COR-L47 (cell line): ENCODE data around the gene SNRPB.

Source experiments
- DNase-seq: peaks from one replicate; lab custom pipeline; 2025; lab: John Stamatoyannopoulos, UW

The SNRPB gene

DNA sequence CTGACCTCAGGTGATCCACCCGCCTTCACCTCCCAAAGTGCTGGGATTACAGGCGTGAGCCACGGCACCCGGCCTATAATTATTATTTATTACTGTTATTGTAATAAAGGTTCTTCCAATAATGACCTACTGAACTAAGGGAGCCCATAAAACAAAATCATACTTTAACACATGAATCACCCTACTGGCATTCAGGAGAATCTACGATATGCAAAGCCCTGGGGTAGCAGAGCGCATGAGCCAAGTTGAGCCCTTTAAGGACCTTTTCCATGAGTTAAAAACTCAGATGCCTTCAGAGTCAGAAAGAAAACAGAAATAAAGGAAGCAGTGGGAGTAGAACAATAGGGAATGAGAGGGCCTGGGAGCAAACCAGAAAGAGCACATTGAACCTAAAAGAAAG, 41.5 kb downstream of the SNRPB start:
- DNase-seq: no peak

DNA sequence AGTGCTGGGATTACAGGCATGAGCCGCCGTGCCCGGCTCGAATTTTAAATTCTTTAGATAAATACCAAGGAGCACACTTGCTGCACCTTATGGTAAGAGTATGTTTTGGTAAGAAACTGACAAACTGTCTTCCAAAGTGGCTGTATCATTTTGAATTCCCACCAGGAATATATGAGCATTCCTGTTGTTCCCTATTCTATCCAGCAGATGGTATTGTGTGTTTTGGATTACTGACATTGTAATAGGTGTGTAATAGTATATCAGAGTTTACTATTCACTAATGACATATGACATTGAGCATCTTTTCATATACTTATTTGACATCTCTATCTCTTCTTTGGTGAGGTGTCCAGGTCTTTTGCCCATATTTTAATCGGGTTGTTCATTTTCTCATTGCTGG, 49.3 kb downstream of the SNRPB start:
- DNase-seq: no peak

DNA sequence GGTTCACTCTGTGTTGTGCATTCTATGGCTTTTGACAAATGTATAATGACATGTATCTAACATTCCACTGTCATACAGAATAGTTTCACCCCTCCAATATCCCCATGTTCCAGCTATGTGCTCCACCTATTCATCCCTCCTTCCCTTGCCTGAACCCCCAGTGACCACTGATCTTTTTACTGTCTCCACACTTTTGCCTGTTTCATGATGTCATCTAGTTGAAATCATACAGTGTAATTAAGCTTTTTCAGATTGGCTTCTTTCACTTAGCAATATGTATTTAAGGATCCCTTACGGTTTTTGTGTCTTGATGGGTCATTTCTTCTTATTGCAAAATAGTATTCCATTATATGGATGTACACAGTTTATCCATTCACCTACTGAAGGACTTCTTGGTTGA, 50.1 kb downstream of the SNRPB start:
- DNase-seq: no peak

DNA sequence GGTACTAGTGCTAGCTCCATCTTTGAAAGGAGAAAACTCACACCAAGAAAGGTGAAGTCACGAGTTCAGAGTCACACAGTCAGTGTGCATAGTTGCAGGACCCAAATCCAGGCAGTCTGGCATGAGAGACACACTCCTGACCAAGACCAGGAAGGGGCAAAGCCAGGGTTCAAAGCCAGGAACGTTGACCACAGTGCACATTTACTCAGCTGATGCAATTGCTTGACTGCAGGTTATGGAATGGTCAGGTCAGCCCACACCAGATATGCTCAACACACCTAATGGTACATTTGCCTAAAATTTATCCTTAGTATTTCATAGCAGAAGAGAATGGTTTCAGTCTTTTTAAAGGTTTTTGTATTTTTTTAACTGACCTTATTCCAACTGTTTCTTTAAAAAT, 52.2 kb downstream of the SNRPB start:
- DNase-seq: no peak

DNA sequence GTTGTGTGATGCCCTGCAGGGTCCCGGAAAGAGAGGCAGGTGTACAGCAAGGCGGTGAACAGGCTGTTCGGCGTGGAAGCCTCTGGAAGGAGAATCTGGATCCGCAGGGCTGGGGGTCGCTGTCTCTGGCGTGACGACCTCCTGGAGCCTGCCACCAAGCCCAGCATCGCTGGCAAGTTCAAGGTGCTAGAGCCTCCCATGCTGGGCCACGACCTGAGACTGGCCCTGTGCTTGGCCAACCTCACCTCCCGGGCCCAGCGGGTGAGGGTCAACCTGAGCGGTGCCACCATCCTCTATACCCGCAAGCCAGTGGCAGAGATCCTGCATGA, 53.4 kb downstream of the SNRPB start:
- no peak for DNase-seq

DNA sequence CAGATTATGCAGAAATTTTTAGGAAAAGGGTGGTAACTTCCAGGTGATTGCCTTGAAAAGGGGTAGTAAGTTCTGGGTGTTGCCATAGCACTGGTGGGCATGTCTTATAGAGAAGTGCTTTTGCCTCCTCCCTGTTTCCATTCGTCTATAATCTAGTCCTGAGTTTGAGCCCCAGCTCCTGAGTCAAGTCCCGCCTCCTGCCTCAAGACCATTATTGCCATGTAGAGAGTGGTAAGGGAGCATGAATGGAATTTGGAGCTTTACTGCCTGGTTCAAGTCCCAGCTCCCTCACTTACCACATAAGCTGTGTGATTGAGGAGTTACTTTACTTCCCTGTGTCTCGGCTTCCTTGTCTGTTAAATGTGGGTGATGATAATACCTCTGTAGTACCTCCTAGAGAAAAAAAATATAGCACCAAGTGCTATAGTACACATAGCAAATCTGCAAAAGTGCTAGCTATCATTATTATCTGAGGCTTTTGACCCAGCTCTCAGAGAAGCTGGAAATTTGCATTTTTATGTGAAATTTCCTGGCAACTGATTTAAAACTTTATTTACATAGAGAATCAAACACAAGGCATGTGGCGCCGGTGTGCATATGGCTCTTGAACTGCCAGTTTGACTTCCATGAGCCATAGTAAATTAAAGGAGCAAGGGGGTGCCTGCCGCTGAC, 53.9 kb downstream of the SNRPB start:
- DNase-seq: no peak
